OCI-M2 (cell line): ENCODE data around the gene HADHB.
"Not testable (repeated sequence)": the region's sequence is repeated elsewhere in the genome, so short reads cannot be mapped to it uniquely, and the experiment has no call there.

ENCODE experiments used
- DNase-seq: peaks from one replicate; lab custom pipeline; 2025; ENCODE audit not compliant: unreplicated experiment; lab: John Stamatoyannopoulos, UW

Gene HADHB

GRCh38 chr2:26292646-26293045 lies 47.9 kb downstream of the HADHB start:
- no peak for DNase-seq

- DNase-seq = no peak
Observed at GRCh38 chr2:26295511-26295910, 50.8 kb downstream of the HADHB start.

- DNase-seq = no peak
Observed at GRCh38 chr2:26297061-26297460, 52.3 kb downstream of the HADHB start.

GRCh38 chr2:26298286-26298637 lies 53.5 kb downstream of the HADHB start:
- no peak for DNase-seq

- DNase-seq = no peak
Observed at GRCh38 chr2:26298638-26299393, 54.1 kb downstream of the HADHB start.

- no peak for DNase-seq
Observed at GRCh38 chr2:26299471-26300101, 54.8 kb downstream of the HADHB start.

GRCh38 chr2:26300234-26300925 lies 55.6 kb downstream of the HADHB start:
- no peak for DNase-seq

GRCh38 chr2:26302846-26303245 lies 58.1 kb downstream of the HADHB start:
- DNase-seq = no peak

GRCh38 chr2:26305094-26305493 lies 60.4 kb downstream of the HADHB start:
- not testable (repeated sequence) for DNase-seq

GRCh38 chr2:26305540-26305939 lies 60.8 kb downstream of the HADHB start:
- DNase-seq = no peak

GRCh38 chr2:26309921-26310320 lies 65.2 kb downstream of the HADHB start:
- no peak for DNase-seq

GRCh38 chr2:26312471-26312870 lies 67.7 kb downstream of the HADHB start:
- DNase-seq = no peak

GRCh38 chr2:26313446-26313845 lies 68.7 kb downstream of the HADHB start:
- no peak for DNase-seq

- DNase-seq = no peak
Observed at GRCh38 chr2:26314243-26314642, 69.5 kb downstream of the HADHB start.

- no peak for DNase-seq
Observed at GRCh38 chr2:26316041-26316440, 71.3 kb downstream of the HADHB start.

GRCh38 chr2:26316845-26317244 lies 72.1 kb downstream of the HADHB start:
- no peak for DNase-seq

GRCh38 chr2:26317377-26318105 lies 72.8 kb downstream of the HADHB start:
- DNase-seq = no peak

GRCh38 chr2:26318950-26319349 lies 74.2 kb downstream of the HADHB start:
- no peak for DNase-seq

- DNase-seq = not testable (repeated sequence)
Observed at GRCh38 chr2:26324479-26324878, 79.7 kb downstream of the HADHB start.

- no peak for DNase-seq
Observed at GRCh38 chr2:26324903-26325302, 80.2 kb downstream of the HADHB start.

GRCh38 chr2:26325851-26326250 lies 81.1 kb downstream of the HADHB start:
- DNase-seq = no peak

GRCh38 chr2:26326514-26326913 lies 81.8 kb downstream of the HADHB start:
- DNase-seq = no peak
